ENCODE data around the gene LYPD6.

GRCh38 chr2:149400997-149401396 lies 70.6 kb downstream of the LYPD6 start:
- TF ChIP-seq SREBF2 (CRISPR knock-in tag; IDR thresholded peaks at IDR 0.05) (no peak), EP300 (IDR thresholded peaks at IDR 0.05; ENCODE audit: low read length) (no peak), CHD7 (IDR thresholded peaks at IDR 0.05; ENCODE audit: low read depth, low read length) (no peak), HNRNPL (IDR thresholded peaks at IDR 0.05; ENCODE audit: low read depth, low read length) (no peak), HDAC8 (tag; IDR thresholded peaks at IDR 0.05) (no peak), CREB5 (CRISPR knock-in tag; IDR thresholded peaks at IDR 0.05) (no peak), IFI16 (CRISPR knock-in tag; IDR thresholded peaks at IDR 0.05) (no peak), CTCF (IDR thresholded peaks at IDR 0.05 in 2 of 3, conservative IDR thresholded peaks at IDR 0.05 in 1 of 3; ENCODE audit: insufficient read depth in 2 of 3, low read depth in 1 of 3, low read length in 3 of 3) (no peak), ZNF695 (CRISPR knock-in tag; IDR thresholded peaks at IDR 0.05) (no peak), STAT5B (CRISPR knock-in tag; IDR thresholded peaks at IDR 0.05) (no peak), NR2C2 (CRISPR knock-in tag; IDR thresholded peaks at IDR 0.05) (no peak), NR2C2 (tag; IDR thresholded peaks at IDR 0.05) (no peak), MXI1 (IDR thresholded peaks at IDR 0.05; ENCODE audit: low read depth, low read length) (no peak), ZNF24 (IDR thresholded peaks at IDR 0.05) (no peak)
